Measurements from ENCODE around the gene ENHO. TPM values are rescaled to one million over a fixed set of nuclear protein-coding genes. Genes with fewer than 3 reads are reported as not detected.

The ENHO gene
- polyA plus RNA-seq, 3 donors: 2.3 to 3.2 (median 2.7) TPM

GRCh38 chr9:34492051-34492450 lies 30.7 kb downstream of the ENHO start:
- no peak overlapping the region for H3K4me2 ChIP-seq (replicated peaks; ENCODE audit: extremely low read depth, low read length, poor library complexity, severe bottlenecking)
- no peaks in the 10 kb centered on the region for H3K9me3 ChIP-seq (replicated peaks in 1 of 2; ENCODE audit: control insufficient read depth in 1 of 2, insufficient read depth in 1 of 2, low read length in 2 of 2)
- no peak overlapping the region for H3K4me3 ChIP-seq (replicated peaks in 1 of 3; ENCODE audit: low read depth in 2 of 3, low read length in 3 of 3)
- peaks cover 7 to 9% (median 8%) of the 10 kb centered on the region in 3 donors for H3K27me3 Mint-ChIP-seq (ENCODE audit: low read depth in 3 of 3)
- H3K79me2 ChIP-seq (ENCODE audit: insufficient read depth, low read length): no peaks in the 10 kb centered on the region
- no peak overlapping the region for H3K27ac ChIP-seq (ENCODE audit: low read depth in 1 of 2, low read length in 2 of 2)
- H3K4me3 Mint-ChIP-seq: no peak overlapping the region
- WGBS (ENCODE audit: insufficient coverage): no CpG with 5 or more reads among the region's 2 CpGs
- H3K4me1 Mint-ChIP-seq: no peaks in the 10 kb centered on the region
- H4K20me1 ChIP-seq (ENCODE audit: insufficient read depth, low read length): no peaks in the 10 kb centered on the region
- H3K27ac Mint-ChIP-seq: no peak overlapping the region
- no peaks in the 10 kb centered on the region for H3K9me3 Mint-ChIP-seq
- no peaks in the 10 kb centered on the region for H3K36me3 ChIP-seq (replicated peaks in 1 of 2; ENCODE audit: control insufficient read depth in 1 of 2, insufficient read depth in 2 of 2, low read length in 2 of 2)
- peaks cover 0 to 3% of the 10 kb centered on the region in 2 donors for H3K27me3 ChIP-seq (ENCODE audit: control insufficient read depth in 2 of 2, insufficient read depth in 2 of 2, low read length in 2 of 2)
- H3K9ac ChIP-seq (ENCODE audit: insufficient read depth, low read length, poor library complexity, severe bottlenecking): no peak overlapping the region
- no peaks in the 10 kb centered on the region for H3K36me3 Mint-ChIP-seq
- no peak overlapping the region for H2AFZ ChIP-seq (ENCODE audit: insufficient read depth, low read depth, low read length, poor library complexity, severe bottlenecking)
- H3K4me1 ChIP-seq (ENCODE audit: control insufficient read depth in 1 of 2, insufficient read depth in 2 of 2, low read length in 2 of 2): no peaks in the 10 kb centered on the region
- intact Hi-C loops (cut with micrococcal nuclease): no loop called here
- no peak for DNase-seq
- no peak for TF ChIP-seq CTCF (IDR thresholded peaks at IDR 0.05)

- no peak overlapping the region for H3K9ac ChIP-seq (ENCODE audit: insufficient read depth, low read length, poor library complexity, severe bottlenecking)
Observed at GRCh38 chr9:34491596-34491995, 31.2 kb downstream of the ENHO start.

More at GRCh38 chr9:34491596-34491995, 31.2 kb downstream of the ENHO start:
- Histone ChIP-seq H2AFZ (ENCODE audit: insufficient read depth, low read depth, low read length, poor library complexity, severe bottlenecking) (no peak overlapping the region), H3K4me2 (replicated peaks; ENCODE audit: extremely low read depth, low read length, poor library complexity, severe bottlenecking) (no peak overlapping the region), H3K4me1 (ENCODE audit: control insufficient read depth in 1 of 2, insufficient read depth in 2 of 2, low read length in 2 of 2) (no peaks in the 10 kb centered on the region), H3K27ac (ENCODE audit: low read depth in 1 of 2, low read length in 2 of 2) (no peak overlapping the region), H4K20me1 (ENCODE audit: insufficient read depth, low read length) (no peaks in the 10 kb centered on the region), H3K9me3 (replicated peaks in 1 of 2; ENCODE audit: control insufficient read depth in 1 of 2, insufficient read depth in 1 of 2, low read length in 2 of 2) (no peaks in the 10 kb centered on the region), H3K79me2 (ENCODE audit: insufficient read depth, low read length) (no peaks in the 10 kb centered on the region), H3K36me3 (replicated peaks in 1 of 2; ENCODE audit: control insufficient read depth in 1 of 2, insufficient read depth in 2 of 2, low read length in 2 of 2) (no peaks in the 10 kb centered on the region), H3K4me3 (replicated peaks in 1 of 3; ENCODE audit: low read depth in 2 of 3, low read length in 3 of 3) (no peak overlapping the region), H3K27me3 (ENCODE audit: control insufficient read depth in 2 of 2, insufficient read depth in 2 of 2, low read length in 2 of 2) (peaks cover 0 to 3% of the 10 kb centered on the region in 2 donors)
- DNase-seq: no peak
- no peaks in the 10 kb centered on the region for H3K4me1 Mint-ChIP-seq
- WGBS (ENCODE audit: insufficient coverage): 57% methylated on average over 2 of the region's 2 CpGs
- H3K27ac Mint-ChIP-seq: no peak overlapping the region
- no peak for TF ChIP-seq CTCF (IDR thresholded peaks at IDR 0.05)
- H3K9me3 Mint-ChIP-seq: no peaks in the 10 kb centered on the region
- no peak overlapping the region for H3K4me3 Mint-ChIP-seq
- H3K36me3 Mint-ChIP-seq: no peaks in the 10 kb centered on the region
- peaks cover 7 to 11% (median 8%) of the 10 kb centered on the region in 3 donors for H3K27me3 Mint-ChIP-seq (ENCODE audit: low read depth in 3 of 3)
- intact Hi-C loops (cut with micrococcal nuclease): no loop called here

Data from CD14-positive monocyte (primary cell).